PC-3 (cell line): Measurements from ENCODE around the gene GRK1. TPM values are rescaled to one million over a fixed set of nuclear protein-coding genes. Genes with fewer than 3 reads are reported as not detected.

Experiments used
- ATAC-seq: fragments of 200-7000 bp; cut with Tn5 transposase; 2 replicates; pipeline ENCODE4 v1.9.1; 2020; ENCODE audit warnings: mild to moderate bottlenecking, moderate library complexity
- BruUV-seq: library from RNA; stranded (reverse); fragments of 400-500 nt; replicated peaks from 2 replicates; lab custom pipeline; 2021; lab: Mats Ljungman, UMichigan
- CTCF ChIA-PET: fragments of 300-600 bp; sonication (Branson Sonifier 250); formaldehyde crosslinking; loops from one replicate; lab custom pipeline; 2022; ENCODE audit warnings: antibody characterized with exemption; lab: Charles Lee
- POLR2A ChIA-PET: fragments of 300-600 bp; sonication (Branson Sonifier 250); formaldehyde crosslinking; loops from one replicate; lab custom pipeline; 2022; ENCODE audit warnings: antibody characterized with exemption; ENCODE audit not compliant: unreplicated experiment; lab: Charles Lee
- DNase-seq: peaks from one replicate; pipeline ENCODE4 v3.0.0-alpha.2; 2015
- H2AFZ ChIP-seq: fragments of 300-600 bp; sonication (generic); 2 replicates; pipeline ENCODE4 v1.6.0; 2016; ENCODE audit warnings: antibody characterized with exemption, low read length
- H3F3A ChIP-seq: fragments of 300-600 bp; sonication (generic); one replicate; pipeline ENCODE4 v1.6.0; 2017; ENCODE audit warnings: antibody characterized with exemption, low read length, control low read depth, mild to moderate bottlenecking; ENCODE audit not compliant: unreplicated experiment
- H3K27ac ChIP-seq: fragments of 300-600 bp; sonication (generic); 2 replicates; pipeline ENCODE4 v1.5.1; 2016; ENCODE audit warnings: mild to moderate bottlenecking, low read length
- H3K27me3 ChIP-seq: fragments of 300-600 bp; sonication (generic); 2 replicates; pipeline ENCODE4 v1.6.1; 2016; ENCODE audit warnings: low read length, mixed read lengths
- H3K36me3 ChIP-seq: fragments of 300-600 bp; sonication (generic); 2 replicates; pipeline ENCODE4 v1.6.1; 2016; ENCODE audit warnings: low read depth, mixed run types, low read length, mixed read lengths
- H3K4me1 ChIP-seq: fragments of 300-600 bp; sonication (generic); 2 replicates; pipeline ENCODE4 v1.5.1; 2016; ENCODE audit warnings: low read length; ENCODE audit not compliant: insufficient read depth
- H3K4me2 ChIP-seq: fragments of 300-600 bp; sonication (generic); 2 replicates; pipeline ENCODE4 v1.6.0; 2016; ENCODE audit warnings: low read length
- H3K4me3 ChIP-seq: fragments of 300-600 bp; sonication (generic); 2 replicates; pipeline ENCODE4 v1.5.1; 2016; ENCODE audit warnings: mild to moderate bottlenecking, low read length, mixed read lengths
- H3K79me2 ChIP-seq: fragments of 300-600 bp; sonication (generic); 2 replicates; pipeline ENCODE4 v1.6.1; 2017; ENCODE audit warnings: low read length, mixed read lengths
- H3K9ac ChIP-seq: fragments of 300-600 bp; sonication (generic); 2 replicates; pipeline ENCODE4 v1.6.0; 2016; ENCODE audit warnings: mild to moderate bottlenecking, low read length
- H3K9me2 ChIP-seq: fragments of 300-600 bp; sonication (generic); replicated peaks from 2 replicates; pipeline ENCODE4 v1.6.1; 2016; ENCODE audit warnings: mixed run types, low read length, mixed read lengths
- H3K9me3 ChIP-seq: fragments of 300-600 bp; sonication (generic); 2 replicates; pipeline ENCODE4 v1.6.1; 2016; ENCODE audit warnings: low read length, mixed read lengths
- H4K20me1 ChIP-seq: fragments of 300-600 bp; sonication (generic); 2 replicates; pipeline ENCODE4 v1.6.1; 2016; ENCODE audit warnings: low read length, mixed read lengths
- CTCF ChIP-seq: fragments of 300-600 bp; sonication (generic); conservative IDR thresholded peaks from 2 replicates; pipeline ENCODE4 v1.5.1; 2017; ENCODE audit warnings: antibody characterized with exemption, low read depth, mild to moderate bottlenecking, low read length
- EZH2 ChIP-seq: fragments of 300-600 bp; sonication (generic); IDR thresholded peaks from one replicate; pipeline ENCODE4 v1.6.1; 2017; ENCODE audit warnings: antibody characterized with exemption, mild to moderate bottlenecking, low read length; ENCODE audit not compliant: unreplicated experiment
- EZH2phosphoT487 ChIP-seq: fragments of 300-600 bp; sonication (generic); IDR thresholded peaks from 2 replicates; pipeline ENCODE4 v1.6.1; 2018; ENCODE audit warnings: mild to moderate bottlenecking, antibody characterized with exemption, low read length, borderline replicate concordance
- intact Hi-C: fragments of 100-400 bp; cut with micrococcal nuclease; formaldehyde crosslinking; loops from 2 replicates; pipeline ENCODE4 v1.9.0; 2023
- total RNA-seq: library from RNA; depleted of rRNA; stranded (reverse); fragments of >200 nt; gene quantifications from 2 replicates; pipeline ENCODE4 v1.2.3, GENCODE V29; 2014

Gene GRK1
- total RNA-seq, 1 experiment from 2014 or later = not detected

DNA sequence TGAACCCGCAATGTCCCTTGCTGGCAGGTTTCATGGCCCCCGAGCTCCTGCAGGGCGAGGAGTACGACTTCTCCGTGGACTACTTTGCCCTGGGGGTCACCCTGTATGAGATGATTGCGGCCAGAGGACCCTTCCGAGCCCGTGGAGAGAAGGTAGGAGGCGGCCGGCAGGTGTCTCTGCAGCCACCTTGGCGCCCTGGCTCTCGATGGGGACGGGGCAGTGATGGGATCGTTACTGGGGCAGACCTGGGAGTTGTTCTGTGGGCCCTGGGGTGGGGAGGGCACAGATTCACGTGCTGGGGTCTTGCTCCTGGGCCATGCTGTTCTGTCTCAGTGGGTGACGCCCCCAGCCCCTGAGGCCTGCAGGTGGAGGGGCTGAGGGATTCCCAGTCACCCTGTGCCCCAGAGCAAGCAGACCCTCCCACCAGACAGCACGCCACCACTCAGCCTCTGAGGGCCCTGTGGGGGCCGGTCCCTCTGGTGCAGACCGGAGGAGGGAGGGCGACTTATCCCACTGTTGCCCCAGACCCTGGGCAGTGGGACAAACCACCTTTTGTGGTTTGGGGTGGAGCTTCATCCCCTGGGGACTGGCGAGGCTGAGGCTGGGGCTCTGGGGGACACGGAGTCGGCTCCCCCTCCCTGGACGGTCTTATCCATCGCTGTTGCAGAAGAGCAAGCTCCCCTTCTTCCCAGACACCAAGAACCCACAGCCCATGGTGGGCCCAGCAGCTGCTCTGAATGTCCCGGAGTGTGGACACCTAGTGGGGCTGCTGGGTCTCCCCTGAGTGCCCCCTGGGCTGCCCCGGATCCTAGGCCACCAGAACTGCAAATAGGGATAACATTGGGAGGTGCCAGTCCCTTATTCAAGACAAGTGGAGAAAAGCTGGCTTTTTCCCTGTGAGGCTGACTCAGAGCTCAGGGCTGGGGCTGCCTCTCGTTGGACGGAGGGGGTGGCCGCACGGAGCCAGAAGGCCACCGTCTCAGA is 64.5 kb downstream of the GRK1 start:
- no peak overlapping the region for H3K27ac ChIP-seq
- ATAC-seq = no peak
- no peak overlapping the region for H3K4me3 ChIP-seq
- intact Hi-C loops = no loop called here
- no peak for DNase-seq
- H3K9me3 ChIP-seq = no peaks in the 10 kb centered on the region
- H4K20me1 ChIP-seq = no peaks in the 10 kb centered on the region
- no peaks in the 10 kb centered on the region for H3K36me3 ChIP-seq
- POLR2A ChIA-PET = no interaction called here
- no peaks in the 10 kb centered on the region for H3K79me2 ChIP-seq
- no TSS peak for BruUV-seq
- no peaks in the 10 kb centered on the region for H3F3A ChIP-seq
- H2AFZ ChIP-seq = no peak overlapping the region
- H3K9me2 ChIP-seq = no peaks in the 10 kb centered on the region
- H3K27me3 ChIP-seq = no peaks in the 10 kb centered on the region
- TF ChIP-seq EZH2 (no peak), EZH2phosphoT487 (no peak), CTCF (no peak)
- H3K9ac ChIP-seq = no peak overlapping the region
- CTCF ChIA-PET = no interaction called here
- H3K4me2 ChIP-seq = no peak overlapping the region
- no peaks in the 10 kb centered on the region for H3K4me1 ChIP-seq

- H4K20me1 ChIP-seq = no peaks in the 10 kb centered on the region
- intact Hi-C loops = no loop called here
- POLR2A ChIA-PET = no interaction called here
- no peaks in the 10 kb centered on the region for H3K79me2 ChIP-seq
- no TSS peak for BruUV-seq
- H3K4me1 ChIP-seq = no peaks in the 10 kb centered on the region
- H3K9me3 ChIP-seq = no peaks in the 10 kb centered on the region
- DNase-seq (no peak), ATAC-seq (no peak)
- no peaks in the 10 kb centered on the region for H3K27me3 ChIP-seq
- H3K4me3 ChIP-seq = no peak overlapping the region
- no peak overlapping the region for H2AFZ ChIP-seq
- no peaks in the 10 kb centered on the region for H3K9me2 ChIP-seq
- no peak overlapping the region for H3K27ac ChIP-seq
- no peaks in the 10 kb centered on the region for H3F3A ChIP-seq
- H3K36me3 ChIP-seq = no peaks in the 10 kb centered on the region
- H3K9ac ChIP-seq = no peak overlapping the region
- no peak for TF ChIP-seq CTCF
- no peak overlapping the region for H3K4me2 ChIP-seq
- CTCF ChIA-PET = no interaction called here
Measured at GRCh38 chr13:113732176-113732960, 65.3 kb downstream of the GRK1 start.
